GM12878 (cell line): ENCODE results near the gene TRIM54. TPM values are rescaled to one million over a fixed set of nuclear protein-coding genes. Genes with fewer than 3 reads are reported as not detected.

Experiments
- ATAC-seq: fragments of 200-7000 bp; cut with Tn5 transposase; 3 replicates; pipeline ENCODE4 v1.9.1; 2020; ENCODE audit warnings: mild to moderate bottlenecking, moderate library complexity
- BruUV-seq: library from RNA; stranded (reverse); fragments of 400-500 nt; replicated peaks from 2 replicates; lab custom pipeline; 2021; lab: Mats Ljungman, UMichigan
- CTCF ChIA-PET: fragments of 300-600 bp; sonication (Branson Sonifier 250); formaldehyde crosslinking; extraction: SDS; loops from one replicate; lab custom pipeline; 2021; ENCODE audit warnings: inconsistent platforms; lab: Yijun Ruan, JAX
- POLR2A ChIA-PET: fragments of 350-600 bp; formaldehyde crosslinking; extraction: SDS; loops from one replicate; lab custom pipeline; 2021; ENCODE audit warnings: inconsistent platforms; lab: Charles Lee
- RAD21 ChIA-PET: fragments of 300-600 bp; sonication (Branson Sonifier 250); formaldehyde crosslinking; loops from one replicate; lab custom pipeline; 2023; ENCODE audit warnings: antibody characterized with exemption; ENCODE audit not compliant: unreplicated experiment; lab: Charles Lee
- SMC1A ChIA-PET: fragments of 300-600 bp; sonication (Branson Sonifier 250); formaldehyde crosslinking; loops from one replicate; lab custom pipeline; 2023; ENCODE audit not compliant: unreplicated experiment, uncharacterized antibody; lab: Charles Lee
- DNase-seq: peaks from one replicate; pipeline ENCODE4 v3.0.0-alpha.2; 2011; ENCODE audit warnings: low read depth, low spot score
- FAIRE-seq: peaks from 3 replicates; lab custom pipeline; 2011; peaks lifted over from hg19 to GRCh38; lab: Jason Lieb, UNC
- H2AFZ ChIP-seq: 2 replicates; pipeline ENCODE4 v1.6.0; 2011; ENCODE audit warnings: low read depth, low read length, control low read depth; ENCODE audit not compliant: control insufficient read depth
- H3K27ac ChIP-seq: 2 replicates; pipeline ENCODE4 v1.5.1; 2011; ENCODE audit warnings: control low read depth; ENCODE audit not compliant: control insufficient read depth, insufficient read depth
- H3K27me3 ChIP-seq, 2 experiments: replicated peaks in 1 of 2; 2 replicates each; pipeline versions ENCODE4 v1.6.0 to v1.6.1; 2011; ENCODE audit warnings: low read length in 1 of 2; ENCODE audit not compliant: control insufficient read depth in 2 of 2, insufficient read depth in 2 of 2
- H3K36me3 ChIP-seq, 2 experiments: 2 replicates each; pipeline ENCODE4 v1.5.1; 2011; ENCODE audit warnings: low read length in 1 of 2; ENCODE audit not compliant: control insufficient read depth in 2 of 2, insufficient read depth in 2 of 2
- H3K4me1 ChIP-seq: 2 replicates; pipeline ENCODE4 v1.6.1; 2011; ENCODE audit warnings: mild to moderate bottlenecking, low read length, moderate library complexity, mixed read lengths; ENCODE audit not compliant: control insufficient read depth, insufficient read depth
- H3K4me2 ChIP-seq: 2 replicates; pipeline ENCODE4 v1.6.0; 2011; ENCODE audit warnings: control low read depth; ENCODE audit not compliant: control insufficient read depth, insufficient read depth
- H3K4me3 ChIP-seq: fragments of 200-600 bp; sonication (generic); 2 replicates; pipeline ENCODE4 v1.5.1; 2016
- H3K79me2 ChIP-seq: 2 replicates; pipeline ENCODE4 v1.6.0; 2011; ENCODE audit warnings: low read length; ENCODE audit not compliant: control insufficient read depth, insufficient read depth
- H3K9ac ChIP-seq: 2 replicates; pipeline ENCODE4 v1.8.0; 2011; ENCODE audit warnings: low read length, control low read depth, mixed read lengths; ENCODE audit not compliant: control insufficient read depth, insufficient read depth
- H3K9me3 ChIP-seq: replicated peaks from 3 replicates; pipeline ENCODE4 v1.5.1; 2011; ENCODE audit warnings: mild to moderate bottlenecking, low read length; ENCODE audit not compliant: control insufficient read depth, insufficient read depth
- H4K20me1 ChIP-seq: 2 replicates; pipeline ENCODE4 v1.6.0; 2011; ENCODE audit not compliant: control insufficient read depth, insufficient read depth
- IRF4 ChIP-seq: IDR thresholded peaks from 2 replicates; pipeline ENCODE4 v1.6.1; 2011; ENCODE audit warnings: low read depth, low read length
- NBN ChIP-seq: fragments of 450-650 bp; IDR thresholded peaks from 2 replicates; pipeline ENCODE4 v1.6.1; 2016
- RUNX3 ChIP-seq: IDR thresholded peaks from 2 replicates; pipeline ENCODE4 v1.6.1; 2012; ENCODE audit warnings: low read length, inconsistent platforms
- SMAD1 ChIP-seq: fragments of 450-650 bp; IDR thresholded peaks from 2 replicates; pipeline ENCODE4 v1.6.1; 2018; ENCODE audit warnings: mild to moderate bottlenecking, low read depth; ENCODE audit not compliant: partially characterized antibody
- WGBS: methylation state at CpG from one replicate; pipeline ENCODE4 v1.1.6; 2016; ENCODE audit warnings: low lambda C conversion rate; ENCODE audit not compliant: insufficient replicate concordance, insufficient coverage; ENCODE audit errors: missing lambda C conversion rate; 5-methylcytosine and 5-hydroxymethylcytosine counted together
- in situ Hi-C: fragments of 300-500 bp; cut with MboI; formaldehyde crosslinking; loops from 9 replicates; pipeline ENCODE4 v1.14.3; 2018; ENCODE audit warnings: mixed read lengths
- intact Hi-C: fragments of 100-400 bp; cut with micrococcal nuclease; formaldehyde crosslinking; loops from one replicate; pipeline ENCODE4 v1.14.2; 2022; ENCODE audit not compliant: unreplicated experiment
- polyA plus RNA-seq, 11 experiments: library from polyadenylated mRNA; depleted of rRNA in 4 of 11; unstranded in 6 of 11; stranded (reverse) in 5 of 11; fragments of >200 nt; fragmentation: Nextera tagmentation in 4 of 11; fragmentation: Illumina TruSeq in 1 of 11; extraction: Ambion mirVana in 4 of 11; extraction: Trizol in 1 of 11; gene quantifications; 1 replicate in 1 of 11; 2 replicates in 10 of 11; pipeline versions ENCODE4 v1.2.1 to v1.2.3, GENCODE V29; 2011 to 2016; ENCODE audit warnings: inconsistent platforms in 2 of 11, missing spikeins in 2 of 11, low read depth in 1 of 11
- total RNA-seq, 4 experiments: library from RNA; depleted of rRNA in 3 of 4; stranded (reverse); fragments of >200 nt in 3 of 4; fragmentation: Illumina TruSeq in 1 of 4; extraction: Trizol in 1 of 4; gene quantifications; 2 replicates each; pipeline versions ENCODE4 v1.2.1 to v1.2.3, GENCODE V29; 2013 to 2021
- TF ChIP-seq, protein P1 (sequence below): IDR thresholded peaks from 2 replicates; pipeline ENCODE4 v1.6.1; 2012; ENCODE audit warnings: improper control_type of control experiment, low read depth, low read length; ENCODE audit not compliant: insufficient replicate concordance
- TF ChIP-seq, protein P2 (sequence below): fragments of 450-650 bp; formaldehyde crosslinking; IDR thresholded peaks from 2 replicates; pipeline ENCODE4 v1.5.0; 2022; ENCODE audit warnings: mild to moderate bottlenecking, missing genetic modification characterization

Gene TRIM54
- total and polyA plus RNA-seq, 10 of the 15 experiments (the other 5 are each of a cell fraction or from before 2014, with no cell fraction given) = 0.03 to 0.08 TPM; not detected in 8

DNA sequence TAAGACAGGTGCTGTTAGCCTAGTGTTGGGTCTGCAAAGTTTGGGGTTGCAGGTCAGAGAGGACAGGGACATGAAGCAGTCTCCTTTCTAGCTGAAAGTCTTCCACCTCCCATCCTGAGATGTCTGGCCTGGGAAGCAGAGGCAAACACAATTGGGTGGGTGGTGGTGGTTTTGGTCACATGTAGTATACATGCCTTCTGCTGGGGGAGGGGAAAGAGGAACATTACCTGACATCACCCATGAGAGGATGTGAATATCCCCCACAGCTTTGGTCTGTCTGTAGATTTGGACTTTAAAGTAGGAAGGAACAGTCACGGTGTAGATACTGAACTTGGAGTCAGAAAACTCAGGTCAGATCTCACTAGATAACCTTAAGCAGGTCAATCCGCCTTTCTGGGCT lies 11.6 kb upstream of the TRIM54 start:
- FAIRE-seq (no peak), ATAC-seq (peak; percentile 41; the same call in 1 of the 3 replicates), DNase-seq (no peak)
- CTCF ChIA-PET = interaction anchor here (0.8 to 7.9 kb wide), 4 partner anchors 8 to 190 kb away, joined by 3 to 52 read pairs (median 4); no protein-coding TSS in a partner anchor
- RAD21 ChIA-PET = interaction anchor here (1.2 kb wide), 1 partner anchor 9 kb away, joined by 7 read pairs; no protein-coding TSS in a partner anchor
- Histone ChIP-seq H3K79me2 (no peaks in the 10 kb centered on the region), H4K20me1 (no peaks in the 10 kb centered on the region), H3K4me3 (no peak overlapping the region), H3K4me2 (no peak overlapping the region), H3K36me3 (no peaks in the 10 kb centered on the region), H3K9ac (no peak overlapping the region), H3K9me3 (no peaks in the 10 kb centered on the region), H3K27ac (no peak overlapping the region), H3K27me3 (peaks cover 0 to 3% of the 10 kb centered on the region in 2 experiments; a peak in 1 of 4 replicates), H3K4me1 (peaks cover 4% of the 10 kb centered on the region; the same call in 1 of the 2 replicates), H2AFZ (no peak overlapping the region)
- POLR2A ChIA-PET = no interaction called here
- BruUV-seq = no TSS peak
- SMC1A ChIA-PET = interaction anchor here (0.5 to 1.5 kb wide), 3 partner anchors 9 to 162 kb away, joined by 3 to 9 read pairs (median 3); no protein-coding TSS in a partner anchor
- in situ Hi-C loops = no loop called here
- TF ChIP-seq RUNX3 = 0 out of 2 replicates have a peak, but pooled peaks have one; percentile 5
- TF ChIP-seq IRF4 = no peak
- WGBS = 33% methylated on average over 2 of the region's 2 CpGs
- intact Hi-C loops = no loop called here

DNA sequence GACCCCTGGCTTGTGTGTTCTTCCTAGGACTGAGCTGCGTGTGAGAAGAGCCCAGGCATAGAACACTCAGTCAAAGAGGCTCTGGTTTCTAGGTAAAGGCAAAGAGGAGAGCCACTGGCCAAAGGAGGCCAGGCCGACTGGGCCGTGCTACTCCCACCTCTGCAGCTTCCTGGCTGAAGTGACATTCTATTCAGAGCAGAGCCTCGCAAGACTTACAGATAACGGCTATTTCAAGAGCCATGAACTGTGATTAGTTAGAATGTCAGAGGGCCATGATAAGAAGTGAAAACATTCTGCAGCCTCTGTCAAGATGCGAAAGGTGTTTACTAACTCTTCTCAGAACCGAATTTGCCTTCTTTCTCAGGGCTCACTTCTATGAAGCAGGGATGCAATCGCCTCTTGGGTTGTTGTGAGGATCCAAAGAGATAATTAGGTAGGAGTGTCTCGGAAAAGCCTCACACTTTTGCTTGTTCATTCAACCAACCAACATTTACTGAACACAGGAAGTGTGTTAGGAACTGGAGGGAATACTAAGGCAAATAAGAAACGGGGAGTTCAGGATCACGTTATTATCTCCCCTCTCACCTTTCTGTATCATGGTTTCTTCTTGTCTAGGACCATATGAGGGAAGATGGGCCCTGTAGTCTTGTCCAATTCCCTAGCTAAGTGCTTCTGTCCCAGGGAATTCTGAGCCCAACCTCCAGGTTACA lies 10.4 kb upstream of the TRIM54 start:
- in situ Hi-C loops = no loop called here
- FAIRE-seq = no peak
- no peak for DNase-seq
- BruUV-seq = no TSS peak
- no peaks in the 10 kb centered on the region for H3K9me3 ChIP-seq
- no peak overlapping the region for H2AFZ ChIP-seq
- intact Hi-C loops = no loop called here
- no peak for ATAC-seq
- H4K20me1 ChIP-seq = no peaks in the 10 kb centered on the region
- no peaks in the 10 kb centered on the region for H3K79me2 ChIP-seq
- H3K4me2 ChIP-seq = no peak overlapping the region
- ChIA-PET SMC1A (interaction anchor here (1.2 to 1.5 kb wide), 2 partner anchors 8 to 163 kb away, joined by 3 to 9 read pairs; no protein-coding TSS in a partner anchor), RAD21 (interaction anchor here (0.8 to 1.2 kb wide), 2 partner anchors 8 to 12 kb away, joined by 3 to 7 read pairs; no protein-coding TSS in a partner anchor), CTCF (interaction anchor here (0.6 to 7.9 kb wide), 6 partner anchors 7 to 31 kb away, joined by 3 to 52 read pairs (median 4); no protein-coding TSS in a partner anchor), POLR2A (interaction anchor here (1.1 kb wide), 1 partner anchor 182 kb away, joined by 8 read pairs; no protein-coding TSS in a partner anchor)
- no peak overlapping the region for H3K4me3 ChIP-seq
- no peaks in the 10 kb centered on the region for H3K36me3 ChIP-seq
- H3K27me3 ChIP-seq = no peaks in the 10 kb centered on the region
- H3K27ac ChIP-seq = no peak overlapping the region
- H3K4me1 ChIP-seq = peaks cover 4% of the 10 kb centered on the region; the same call in 1 of the 2 replicates
- 58% methylated on average over 11 of the region's 11 CpGs for WGBS
- no peak overlapping the region for H3K9ac ChIP-seq
- no peak for TF ChIP-seq NBN
- TF ChIP-seq SMAD1 = no peak
- TF ChIP-seq, protein P1, sequence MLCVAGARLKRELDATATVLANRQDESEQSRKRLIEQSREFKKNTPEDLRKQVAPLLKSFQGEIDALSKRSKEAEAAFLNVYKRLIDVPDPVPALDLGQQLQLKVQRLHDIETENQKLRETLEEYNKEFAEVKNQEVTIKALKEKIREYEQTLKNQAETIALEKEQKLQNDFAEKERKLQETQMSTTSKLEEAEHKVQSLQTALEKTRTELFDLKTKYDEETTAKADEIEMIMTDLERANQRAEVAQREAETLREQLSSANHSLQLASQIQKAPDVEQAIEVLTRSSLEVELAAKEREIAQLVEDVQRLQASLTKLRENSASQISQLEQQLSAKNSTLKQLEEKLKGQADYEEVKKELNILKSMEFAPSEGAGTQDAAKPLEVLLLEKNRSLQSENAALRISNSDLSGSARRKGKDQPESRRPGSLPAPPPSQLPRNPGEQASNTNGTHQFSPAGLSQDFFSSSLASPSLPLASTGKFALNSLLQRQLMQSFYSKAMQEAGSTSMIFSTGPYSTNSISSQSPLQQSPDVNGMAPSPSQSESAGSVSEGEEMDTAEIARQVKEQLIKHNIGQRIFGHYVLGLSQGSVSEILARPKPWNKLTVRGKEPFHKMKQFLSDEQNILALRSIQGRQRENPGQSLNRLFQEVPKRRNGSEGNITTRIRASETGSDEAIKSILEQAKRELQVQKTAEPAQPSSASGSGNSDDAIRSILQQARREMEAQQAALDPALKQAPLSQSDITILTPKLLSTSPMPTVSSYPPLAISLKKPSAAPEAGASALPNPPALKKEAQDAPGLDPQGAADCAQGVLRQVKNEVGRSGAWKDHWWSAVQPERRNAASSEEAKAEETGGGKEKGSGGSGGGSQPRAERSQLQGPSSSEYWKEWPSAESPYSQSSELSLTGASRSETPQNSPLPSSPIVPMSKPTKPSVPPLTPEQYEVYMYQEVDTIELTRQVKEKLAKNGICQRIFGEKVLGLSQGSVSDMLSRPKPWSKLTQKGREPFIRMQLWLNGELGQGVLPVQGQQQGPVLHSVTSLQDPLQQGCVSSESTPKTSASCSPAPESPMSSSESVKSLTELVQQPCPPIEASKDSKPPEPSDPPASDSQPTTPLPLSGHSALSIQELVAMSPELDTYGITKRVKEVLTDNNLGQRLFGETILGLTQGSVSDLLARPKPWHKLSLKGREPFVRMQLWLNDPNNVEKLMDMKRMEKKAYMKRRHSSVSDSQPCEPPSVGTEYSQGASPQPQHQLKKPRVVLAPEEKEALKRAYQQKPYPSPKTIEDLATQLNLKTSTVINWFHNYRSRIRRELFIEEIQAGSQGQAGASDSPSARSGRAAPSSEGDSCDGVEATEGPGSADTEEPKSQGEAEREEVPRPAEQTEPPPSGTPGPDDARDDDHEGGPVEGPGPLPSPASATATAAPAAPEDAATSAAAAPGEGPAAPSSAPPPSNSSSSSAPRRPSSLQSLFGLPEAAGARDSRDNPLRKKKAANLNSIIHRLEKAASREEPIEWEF = no peak
- TF ChIP-seq, protein P2, sequence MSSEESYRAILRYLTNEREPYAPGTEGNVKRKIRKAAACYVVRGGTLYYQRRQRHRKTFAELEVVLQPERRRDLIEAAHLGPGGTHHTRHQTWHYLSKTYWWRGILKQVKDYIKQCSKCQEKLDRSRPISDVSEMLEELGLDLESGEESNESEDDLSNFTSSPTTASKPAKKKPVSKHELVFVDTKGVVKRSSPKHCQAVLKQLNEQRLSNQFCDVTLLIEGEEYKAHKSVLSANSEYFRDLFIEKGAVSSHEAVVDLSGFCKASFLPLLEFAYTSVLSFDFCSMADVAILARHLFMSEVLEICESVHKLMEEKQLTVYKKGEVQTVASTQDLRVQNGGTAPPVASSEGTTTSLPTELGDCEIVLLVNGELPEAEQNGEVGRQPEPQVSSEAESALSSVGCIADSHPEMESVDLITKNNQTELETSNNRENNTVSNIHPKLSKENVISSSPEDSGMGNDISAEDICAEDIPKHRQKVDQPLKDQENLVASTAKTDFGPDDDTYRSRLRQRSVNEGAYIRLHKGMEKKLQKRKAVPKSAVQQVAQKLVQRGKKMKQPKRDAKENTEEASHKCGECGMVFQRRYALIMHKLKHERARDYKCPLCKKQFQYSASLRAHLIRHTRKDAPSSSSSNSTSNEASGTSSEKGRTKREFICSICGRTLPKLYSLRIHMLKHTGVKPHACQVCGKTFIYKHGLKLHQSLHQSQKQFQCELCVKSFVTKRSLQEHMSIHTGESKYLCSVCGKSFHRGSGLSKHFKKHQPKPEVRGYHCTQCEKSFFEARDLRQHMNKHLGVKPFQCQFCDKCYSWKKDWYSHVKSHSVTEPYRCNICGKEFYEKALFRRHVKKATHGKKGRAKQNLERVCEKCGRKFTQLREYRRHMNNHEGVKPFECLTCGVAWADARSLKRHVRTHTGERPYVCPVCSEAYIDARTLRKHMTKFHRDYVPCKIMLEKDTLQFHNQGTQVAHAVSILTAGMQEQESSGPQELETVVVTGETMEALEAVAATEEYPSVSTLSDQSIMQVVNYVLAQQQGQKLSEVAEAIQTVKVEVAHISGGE (CRISPR knock-in tag) = no peak
